IPS DF 4.7 (cell line): ENCODE measurements around the gene NEU4.
"Not testable (repeated sequence)": the region's sequence is repeated elsewhere in the genome, so short reads cannot be mapped to it uniquely, and the experiment has no call there.

Experiments
- DNase-seq: peaks from one replicate; pipeline ENCODE4 v3.0.0-alpha.2; 2013; ENCODE audit warnings: low spot score; ENCODE audit errors: extremely low read depth

NEU4 gene

GRCh38 chr2:241774419-241775222 lies 34.4 kb upstream of the NEU4 start:
- DNase-seq = no peak

GRCh38 chr2:241775223-241776177 lies 33.5 kb upstream of the NEU4 start:
- DNase-seq = no peak

- no peak for DNase-seq
Measured at GRCh38 chr2:241776336-241777169, 32.4 kb upstream of the NEU4 start, which contains the start of gene GAL3ST2. Gene GAL3ST2, plus strand, starts transcription at chr2:241776822. Its CDS starts 134 bp downstream, at chr2:241776956.

GRCh38 chr2:241777170-241777685 lies 31.8 kb upstream of the NEU4 start:
- no peak for DNase-seq

- DNase-seq = no peak
Measured at GRCh38 chr2:241777686-241778627, 31.0 kb upstream of the NEU4 start.

GRCh38 chr2:241780939-241781569 lies 27.9 kb upstream of the NEU4 start:
- no peak for DNase-seq

- not testable (repeated sequence) for DNase-seq
Measured at GRCh38 chr2:241782053-241782452, 26.9 kb upstream of the NEU4 start.

GRCh38 chr2:241788135-241788534 lies 20.9 kb upstream of the NEU4 start:
- DNase-seq = no peak

GRCh38 chr2:241788572-241788971 lies 20.4 kb upstream of the NEU4 start:
- DNase-seq = no peak

GRCh38 chr2:241791385-241791784 lies 17.6 kb upstream of the NEU4 start:
- DNase-seq = not testable (repeated sequence)

GRCh38 chr2:241793385-241793784 lies 15.6 kb upstream of the NEU4 start:
- no peak for DNase-seq

GRCh38 chr2:241794250-241794823 lies 14.7 kb upstream of the NEU4 start:
- DNase-seq = no peak

GRCh38 chr2:241795021-241795999 lies 13.7 kb upstream of the NEU4 start:
- DNase-seq = no peak

GRCh38 chr2:241796209-241796608 lies 12.8 kb upstream of the NEU4 start:
- no peak for DNase-seq

GRCh38 chr2:241796610-241797138 lies 12.3 kb upstream of the NEU4 start:
- DNase-seq = no peak

- no peak for DNase-seq
Measured at GRCh38 chr2:241797441-241798080, 11.4 kb upstream of the NEU4 start.

- DNase-seq = no peak
Measured at GRCh38 chr2:241798081-241798630, 10.8 kb upstream of the NEU4 start.
